ENCODE results near the gene SPARCL1.

The SPARCL1 gene

GRCh38 chr4:87553182-87553581 is 24.0 kb upstream of the SPARCL1 start:
- no peak overlapping the region for H3K9ac ChIP-seq (ENCODE audit: low read length)
- H3K4me1 ChIP-seq (ENCODE audit: low read length) = no peaks in the 10 kb centered on the region
- H3K4me2 ChIP-seq (ENCODE audit: low read depth, low read length) = no peak overlapping the region
- H3K27ac ChIP-seq (ENCODE audit: low read length) = no peak overlapping the region
- H4K20me1 ChIP-seq (ENCODE audit: insufficient read depth, low read length) = no peaks in the 10 kb centered on the region
- H3K27me3 ChIP-seq (replicated peaks; ENCODE audit: insufficient read depth, low read length) = no peaks in the 10 kb centered on the region
- H3K36me3 ChIP-seq (replicated peaks; ENCODE audit: insufficient read depth, low read length) = no peaks in the 10 kb centered on the region
- TF ChIP-seq EZH2phosphoT487 (IDR thresholded peaks at IDR 0.05; ENCODE audit: low read length) (no peak), CTCF (IDR thresholded peaks at IDR 0.05; ENCODE audit: low read length) (no peak), EZH2 (optimal IDR thresholded peaks at IDR 0.05; ENCODE audit: low read depth, low read length) (no peak)
- no peaks in the 10 kb centered on the region for H3K79me2 ChIP-seq (ENCODE audit: low read length)
- no peaks in the 10 kb centered on the region for H3F3A ChIP-seq (ENCODE audit: insufficient read depth, low read length)
- no peak overlapping the region for H3K4me3 ChIP-seq (ENCODE audit: low read length)
- no peak overlapping the region for H2AFZ ChIP-seq (ENCODE audit: low read length)
- DNase-seq = no peak
- H3K9me2 ChIP-seq (replicated peaks; ENCODE audit: insufficient read depth, low read length) = no peaks in the 10 kb centered on the region
- no peaks in the 10 kb centered on the region for H3K9me3 ChIP-seq (replicated peaks; ENCODE audit: insufficient read depth, low read length)

DNA sequence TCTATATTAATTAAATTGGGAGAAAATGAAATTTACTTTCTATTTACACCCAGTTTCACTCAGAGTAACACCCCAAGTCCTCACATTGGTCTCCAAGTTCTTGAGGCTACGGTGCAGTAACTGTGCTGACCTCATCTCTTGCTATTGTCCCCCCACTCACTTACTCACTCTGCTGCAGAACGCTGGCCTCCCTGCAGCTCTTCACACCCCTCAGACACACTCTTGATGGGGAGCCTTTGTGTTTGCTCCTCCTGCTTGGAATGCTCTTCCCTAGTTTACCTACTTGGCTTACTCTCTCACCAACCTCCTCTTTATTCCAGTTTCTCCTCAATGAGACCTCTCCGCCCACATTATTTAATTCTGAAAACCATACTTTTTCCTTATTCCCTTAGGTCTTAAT is 22.2 kb upstream of the SPARCL1 start:
- no peaks in the 10 kb centered on the region for H3F3A ChIP-seq (ENCODE audit: insufficient read depth, low read length)
- H3K4me3 ChIP-seq (ENCODE audit: low read length) = no peak overlapping the region
- H3K4me2 ChIP-seq (ENCODE audit: low read depth, low read length) = no peak overlapping the region
- no peak overlapping the region for H3K9ac ChIP-seq (ENCODE audit: low read length)
- no peaks in the 10 kb centered on the region for H3K4me1 ChIP-seq (ENCODE audit: low read length)
- TF ChIP-seq EZH2phosphoT487 (IDR thresholded peaks at IDR 0.05; ENCODE audit: low read length) (no peak), EZH2 (optimal IDR thresholded peaks at IDR 0.05; ENCODE audit: low read depth, low read length) (no peak), CTCF (IDR thresholded peaks at IDR 0.05; ENCODE audit: low read length) (no peak)
- no peaks in the 10 kb centered on the region for H3K27me3 ChIP-seq (replicated peaks; ENCODE audit: insufficient read depth, low read length)
- no peak overlapping the region for H3K27ac ChIP-seq (ENCODE audit: low read length)
- no peak overlapping the region for H2AFZ ChIP-seq (ENCODE audit: low read length)
- no peaks in the 10 kb centered on the region for H3K9me2 ChIP-seq (replicated peaks; ENCODE audit: insufficient read depth, low read length)
- H3K9me3 ChIP-seq (replicated peaks; ENCODE audit: insufficient read depth, low read length) = no peaks in the 10 kb centered on the region
- H4K20me1 ChIP-seq (ENCODE audit: insufficient read depth, low read length) = no peaks in the 10 kb centered on the region
- H3K36me3 ChIP-seq (replicated peaks; ENCODE audit: insufficient read depth, low read length) = no peaks in the 10 kb centered on the region
- no peak for DNase-seq
- no peaks in the 10 kb centered on the region for H3K79me2 ChIP-seq (ENCODE audit: low read length)

GRCh38 chr4:87547016-87547708 is 18.0 kb upstream of the SPARCL1 start:
- TF ChIP-seq EZH2phosphoT487 (IDR thresholded peaks at IDR 0.05; ENCODE audit: low read length) (no peak), EZH2 (optimal IDR thresholded peaks at IDR 0.05; ENCODE audit: low read depth, low read length) (no peak)
- Histone ChIP-seq H3F3A (ENCODE audit: insufficient read depth, low read length) (no peaks in the 10 kb centered on the region), H4K20me1 (ENCODE audit: insufficient read depth, low read length) (no peaks in the 10 kb centered on the region), H3K9ac (ENCODE audit: low read length) (no peak overlapping the region), H3K4me2 (ENCODE audit: low read depth, low read length) (no peak overlapping the region), H3K79me2 (ENCODE audit: low read length) (no peaks in the 10 kb centered on the region), H3K9me2 (replicated peaks; ENCODE audit: insufficient read depth, low read length) (no peaks in the 10 kb centered on the region), H3K9me3 (replicated peaks; ENCODE audit: insufficient read depth, low read length) (no peaks in the 10 kb centered on the region), H3K4me3 (ENCODE audit: low read length) (no peak overlapping the region), H2AFZ (ENCODE audit: low read length) (no peak overlapping the region), H3K4me1 (ENCODE audit: low read length) (no peaks in the 10 kb centered on the region), H3K27me3 (replicated peaks; ENCODE audit: insufficient read depth, low read length) (no peaks in the 10 kb centered on the region), H3K27ac (ENCODE audit: low read length) (no peak overlapping the region), H3K36me3 (replicated peaks; ENCODE audit: insufficient read depth, low read length) (no peaks in the 10 kb centered on the region)
- DNase-seq = no peak

DNA sequence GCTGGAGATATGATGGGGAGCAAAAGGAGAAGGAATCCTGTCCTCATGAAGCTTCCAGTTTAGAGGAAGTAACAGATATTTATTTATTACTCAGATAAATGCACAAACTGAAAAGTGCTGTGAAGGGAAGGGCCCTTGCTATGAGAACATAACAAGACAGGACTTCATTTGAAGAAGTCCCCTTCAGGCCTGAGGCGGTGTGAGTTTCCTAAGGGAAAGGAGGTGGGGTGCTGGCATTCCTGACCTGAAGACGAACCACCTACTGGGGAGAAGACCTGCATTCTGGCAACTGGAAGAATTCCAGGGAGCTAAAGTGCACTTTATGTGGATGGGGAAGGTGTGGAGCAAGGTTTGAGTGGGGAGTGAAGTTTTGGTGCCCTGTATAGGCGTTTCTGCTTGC is 15.9 kb upstream of the SPARCL1 start:
- Histone ChIP-seq H3K9me2 (replicated peaks; ENCODE audit: insufficient read depth, low read length) (no peaks in the 10 kb centered on the region), H3F3A (ENCODE audit: insufficient read depth, low read length) (no peaks in the 10 kb centered on the region), H3K79me2 (ENCODE audit: low read length) (no peaks in the 10 kb centered on the region), H3K4me1 (ENCODE audit: low read length) (no peaks in the 10 kb centered on the region), H4K20me1 (ENCODE audit: insufficient read depth, low read length) (no peaks in the 10 kb centered on the region), H3K4me2 (ENCODE audit: low read depth, low read length) (no peak overlapping the region), H3K4me3 (ENCODE audit: low read length) (no peak overlapping the region), H2AFZ (ENCODE audit: low read length) (no peak overlapping the region), H3K27me3 (replicated peaks; ENCODE audit: insufficient read depth, low read length) (no peaks in the 10 kb centered on the region), H3K9ac (ENCODE audit: low read length) (no peak overlapping the region), H3K36me3 (replicated peaks; ENCODE audit: insufficient read depth, low read length) (no peaks in the 10 kb centered on the region), H3K27ac (ENCODE audit: low read length) (no peak overlapping the region), H3K9me3 (replicated peaks; ENCODE audit: insufficient read depth, low read length) (no peaks in the 10 kb centered on the region)
- DNase-seq = no peak
- no peak for TF ChIP-seq EZH2phosphoT487 (IDR thresholded peaks at IDR 0.05; ENCODE audit: low read length)
- TF ChIP-seq EZH2 (optimal IDR thresholded peaks at IDR 0.05; ENCODE audit: low read depth, low read length) = no peak
- TF ChIP-seq CTCF (IDR thresholded peaks at IDR 0.05; ENCODE audit: low read length) = no peak

Data from MM.1S (cell line).